ENCODE results near the gene SLPI. TPM values are rescaled to one million over a fixed set of nuclear protein-coding genes. Genes with fewer than 3 reads are reported as not detected.

Gene SLPI
- total RNA-seq, 1 donor: 1.4 TPM

GRCh38 chr20:45247865-45248264 lies 6.5 kb downstream of the SLPI start:
- H3K36me3 ChIP-seq (ENCODE audit: insufficient read depth, low read length): no peaks in the 10 kb centered on the region
- no peak for TF ChIP-seq CTCF (IDR thresholded peaks at IDR 0.05; ENCODE audit: extremely low read depth, low read depth, low read length)
- H3K27ac ChIP-seq (ENCODE audit: low read depth, low read length): no peak overlapping the region
- no peaks in the 10 kb centered on the region for H3K79me2 ChIP-seq (ENCODE audit: insufficient read depth, low read length)
- H2AFZ ChIP-seq (ENCODE audit: low read length): no peak overlapping the region
- H3K4me3 ChIP-seq (ENCODE audit: insufficient read depth, low read length): no peak overlapping the region
- peaks cover 31% of the 10 kb centered on the region for H3K27me3 ChIP-seq (ENCODE audit: insufficient read depth, low read length)
- no peaks in the 10 kb centered on the region for H3K4me1 ChIP-seq (ENCODE audit: insufficient read depth, low read length)
- no peak overlapping the region for H3K4me2 ChIP-seq (ENCODE audit: insufficient read depth, low read length)
- H3K9me3 ChIP-seq (ENCODE audit: low read depth, low read length): no peaks in the 10 kb centered on the region
- no peaks in the 10 kb centered on the region for H4K20me1 ChIP-seq (ENCODE audit: insufficient read depth, low read length)
- DNase-seq (ENCODE audit: insufficient read length, low spot score, missing footprints): no peak

GRCh38 chr20:45246109-45246508 lies 8.3 kb downstream of the SLPI start:
- Histone ChIP-seq H3K4me3 (ENCODE audit: insufficient read depth, low read length) (no peak overlapping the region), H3K4me1 (ENCODE audit: insufficient read depth, low read length) (no peaks in the 10 kb centered on the region), H2AFZ (ENCODE audit: low read length) (no peak overlapping the region), H3K4me2 (ENCODE audit: insufficient read depth, low read length) (no peak overlapping the region), H3K9me3 (ENCODE audit: low read depth, low read length) (no peaks in the 10 kb centered on the region), H4K20me1 (ENCODE audit: insufficient read depth, low read length) (no peaks in the 10 kb centered on the region), H3K27me3 (ENCODE audit: insufficient read depth, low read length) (peaks cover 35% of the 10 kb centered on the region), H3K79me2 (ENCODE audit: insufficient read depth, low read length) (no peaks in the 10 kb centered on the region), H3K27ac (ENCODE audit: low read depth, low read length) (no peak overlapping the region), H3K36me3 (ENCODE audit: insufficient read depth, low read length) (no peaks in the 10 kb centered on the region)
- no peak for TF ChIP-seq CTCF (IDR thresholded peaks at IDR 0.05; ENCODE audit: extremely low read depth, low read depth, low read length)
- DNase-seq (ENCODE audit: insufficient read length, low spot score, missing footprints): no peak

- Histone ChIP-seq H3K4me1 (ENCODE audit: insufficient read depth, low read length) (no peaks in the 10 kb centered on the region), H3K27me3 (ENCODE audit: insufficient read depth, low read length) (peaks cover 11% of the 10 kb centered on the region), H2AFZ (ENCODE audit: low read length) (no peak overlapping the region), H4K20me1 (ENCODE audit: insufficient read depth, low read length) (no peaks in the 10 kb centered on the region), H3K79me2 (ENCODE audit: insufficient read depth, low read length) (no peaks in the 10 kb centered on the region), H3K9me3 (ENCODE audit: low read depth, low read length) (no peaks in the 10 kb centered on the region), H3K4me2 (ENCODE audit: insufficient read depth, low read length) (no peak overlapping the region), H3K27ac (ENCODE audit: low read depth, low read length) (no peak overlapping the region), H3K36me3 (ENCODE audit: insufficient read depth, low read length) (no peaks in the 10 kb centered on the region), H3K4me3 (ENCODE audit: insufficient read depth, low read length) (no peak overlapping the region)
- DNase-seq (ENCODE audit: insufficient read length, low spot score, missing footprints): no peak
- TF ChIP-seq CTCF (IDR thresholded peaks at IDR 0.05; ENCODE audit: extremely low read depth, low read depth, low read length): no peak
These were observed 16.2 kb downstream of the SLPI start for GRCh38 chr20:45238139-45238538.

GRCh38 chr20:45235995-45236394 lies 18.4 kb downstream of the SLPI start:
- peaks cover 12% of the 10 kb centered on the region for H3K27me3 ChIP-seq (ENCODE audit: insufficient read depth, low read length)

More at GRCh38 chr20:45235995-45236394, 18.4 kb downstream of the SLPI start:
- no peak for DNase-seq (ENCODE audit: insufficient read length, low spot score, missing footprints)
- Histone ChIP-seq H4K20me1 (ENCODE audit: insufficient read depth, low read length) (no peaks in the 10 kb centered on the region), H3K9me3 (ENCODE audit: low read depth, low read length) (no peaks in the 10 kb centered on the region), H3K4me1 (ENCODE audit: insufficient read depth, low read length) (no peaks in the 10 kb centered on the region), H2AFZ (ENCODE audit: low read length) (no peak overlapping the region), H3K27ac (ENCODE audit: low read depth, low read length) (no peak overlapping the region), H3K79me2 (ENCODE audit: insufficient read depth, low read length) (no peaks in the 10 kb centered on the region), H3K4me2 (ENCODE audit: insufficient read depth, low read length) (no peak overlapping the region), H3K4me3 (ENCODE audit: insufficient read depth, low read length) (no peak overlapping the region), H3K36me3 (ENCODE audit: insufficient read depth, low read length) (no peaks in the 10 kb centered on the region)
- peak; percentile 34 for TF ChIP-seq CTCF (IDR thresholded peaks at IDR 0.05; ENCODE audit: extremely low read depth, low read depth, low read length)
